Caki2 (cell line): ENCODE measurements around the gene EID2. TPM values are rescaled to one million over a fixed set of nuclear protein-coding genes. Genes with fewer than 3 reads are reported as not detected.

ENCODE experiments used
- total RNA-seq: library from RNA; depleted of rRNA; stranded (reverse); fragments of >200 nt; shearing (Covaris generic); gene quantifications from 2 replicates; pipeline ENCODE4 v1.2.3, GENCODE V29; 2014; ENCODE audit warnings: low replicate concordance; rRNA removed

The EID2 gene
- total RNA-seq, 1 experiment from 2014 or later, result 16.4 TPM

Other genes with a start within 250 kb of the EID2 start
- not detected in 2 replicates for gene IFNL1, start 243.8 kb downstream of the EID2 start, total RNA-seq
- gene LRFN1, start 219.3 kb downstream of the EID2 start, total RNA-seq, result 0.52 and 2.0 TPM in 2 replicates
- gene GMFG, start 204.1 kb downstream of the EID2 start, total RNA-seq, result not detected in 2 replicates
- 39.6 and 63.2 TPM in 2 replicates for gene SAMD4B, start 197.7 kb downstream of the EID2 start, total RNA-seq
- gene PAF1, start 149.1 kb downstream of the EID2 start, total RNA-seq, result 77.5 and 79.9 TPM in 2 replicates
- gene MED29, start 148.8 kb downstream of the EID2 start, total RNA-seq, result 76.2 and 86.5 TPM in 2 replicates
- gene ZFP36, start 133.3 kb downstream of the EID2 start, total RNA-seq, result 1.4 TPM in 1 of 2 replicates, not detected in the other
- 5.1 and 34.1 TPM in 2 replicates for gene PLEKHG2, start 127.5 kb downstream of the EID2 start, total RNA-seq
- 76.6 and 151 TPM in 2 replicates for gene RPS16, start 104.2 kb downstream of the EID2 start, total RNA-seq
- gene SUPT5H, start 94.6 kb downstream of the EID2 start, total RNA-seq, result 95.5 and 108 TPM in 2 replicates
- gene TIMM50, start 59.3 kb downstream of the EID2 start, total RNA-seq, result 243 and 282 TPM in 2 replicates
- 5.8 and 11.8 TPM in 2 replicates for gene DLL3, start 41.2 kb downstream of the EID2 start, total RNA-seq
- not detected in 2 replicates for gene SELENOV, start 25.0 kb downstream of the EID2 start, total RNA-seq
- gene EID2B, start 7.3 kb downstream of the EID2 start, total RNA-seq, result 6.2 and 10.2 TPM in 2 replicates
- not detected in 2 replicates for gene LGALS13, start 62.4 kb upstream of the EID2 start, total RNA-seq
- gene LGALS16, start 115.8 kb upstream of the EID2 start, total RNA-seq, result not detected in 2 replicates
- gene LGALS14, start 164.3 kb upstream of the EID2 start, total RNA-seq, result not detected in 2 replicates
- gene CLC, start 197.9 kb upstream of the EID2 start, total RNA-seq, result 7.8 TPM in 1 of 2 replicates, not detected in the other
- not detected in 2 replicates for gene LEUTX, start 238.7 kb upstream of the EID2 start, total RNA-seq